GM18951 (cell line): ENCODE measurements around the gene MS4A7.

ENCODE experiments used
- POLR2A ChIP-seq: IDR thresholded peaks from 4 replicates; pipeline ENCODE4 v1.6.1; 2011; ENCODE audit warnings: mild to moderate bottlenecking; ENCODE audit not compliant: insufficient read length, insufficient read depth; ENCODE audit errors: extremely low read depth
- in situ Hi-C: fragments of 300-500 bp; cut with MboI; formaldehyde crosslinking; loops from one replicate; pipeline ENCODE4 v1.12.0; 2022; ENCODE audit warnings: low sequenced_read_pairs, mixed read lengths, inconsistent platforms; ENCODE audit not compliant: unreplicated experiment

The MS4A7 gene, protein sequence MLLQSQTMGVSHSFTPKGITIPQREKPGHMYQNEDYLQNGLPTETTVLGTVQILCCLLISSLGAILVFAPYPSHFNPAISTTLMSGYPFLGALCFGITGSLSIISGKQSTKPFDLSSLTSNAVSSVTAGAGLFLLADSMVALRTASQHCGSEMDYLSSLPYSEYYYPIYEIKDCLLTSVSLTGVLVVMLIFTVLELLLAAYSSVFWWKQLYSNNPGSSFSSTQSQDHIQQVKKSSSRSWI

DNA sequence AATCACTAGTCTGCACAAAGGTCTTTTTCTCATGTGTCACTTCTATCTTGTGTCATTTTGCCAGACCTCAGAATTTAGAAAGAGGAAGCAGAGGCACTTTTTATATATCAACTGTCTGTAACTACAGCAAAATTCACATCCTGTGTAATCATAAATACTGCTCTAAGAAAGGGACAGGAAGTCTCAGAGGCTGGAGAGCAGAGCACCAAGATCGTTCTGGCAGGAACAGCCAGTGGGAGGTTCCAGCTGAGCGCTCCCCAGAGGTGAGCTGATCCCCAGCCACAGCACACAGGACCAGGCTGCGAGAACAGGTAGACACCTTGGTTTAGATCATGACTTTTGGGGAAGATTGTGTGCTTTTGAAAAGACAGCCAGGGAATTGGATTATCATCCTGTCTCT is at the start of gene MS4A7:
MS4A7 (plus strand) TSS at position 179 of the 400 bp plus-strand sequence. CDS start 4,610 bp downstream, outside the sequence.
- TF ChIP-seq POLR2A: peak; percentile 28
- in situ Hi-C loops: no loop called here

DNA sequence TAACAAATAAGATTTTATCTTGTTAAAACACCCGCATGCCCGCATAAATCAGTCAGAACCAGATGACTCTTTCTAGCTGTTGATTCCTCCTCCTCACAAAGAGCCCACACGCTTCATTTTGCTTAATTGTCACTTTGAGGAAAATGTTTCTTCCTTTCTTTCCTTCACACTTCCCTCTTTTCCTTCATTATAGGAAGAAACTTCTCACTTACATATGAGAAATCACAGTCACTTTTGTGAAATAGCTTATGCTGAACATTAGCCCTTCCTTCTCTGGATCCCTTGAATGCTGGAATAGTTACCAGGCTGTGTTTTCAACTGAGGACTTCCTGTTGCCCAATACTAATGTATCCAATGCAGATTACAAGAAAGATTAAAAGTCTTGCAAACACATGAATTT is 45.5 kb upstream of the MS4A7 start:
- in situ Hi-C loops: no loop called here
- no peak for TF ChIP-seq POLR2A

DNA sequence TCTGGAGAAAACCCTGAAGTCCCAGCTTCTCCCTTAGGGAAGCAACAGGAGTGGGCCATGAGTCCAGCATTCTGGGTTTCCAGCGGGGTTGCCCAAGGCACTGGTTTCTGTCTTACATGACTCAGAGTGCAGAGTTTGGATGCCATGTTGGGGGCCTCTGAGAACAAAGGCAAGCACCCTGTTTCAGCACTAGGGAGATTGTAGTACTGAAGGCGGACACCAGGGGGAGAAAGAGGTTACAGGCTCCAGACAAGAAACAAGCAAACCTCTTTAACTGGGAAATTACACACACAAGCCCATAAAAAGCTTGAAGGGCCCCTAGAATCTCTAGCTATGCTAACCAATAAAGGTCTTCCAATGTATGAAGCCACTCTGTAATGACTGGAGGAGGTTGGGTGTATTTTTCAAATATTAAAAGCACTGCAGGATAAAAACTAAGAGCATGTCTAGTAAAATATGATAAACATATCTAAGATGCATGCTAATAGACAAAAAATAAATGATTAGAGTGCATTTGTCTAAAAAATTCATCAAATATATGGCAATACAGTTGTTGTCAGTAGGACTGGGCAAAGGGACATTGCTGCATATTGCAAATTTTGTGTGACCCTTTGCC is 44.2 kb upstream of the MS4A7 start:
- in situ Hi-C loops: no loop called here
- TF ChIP-seq POLR2A: no peak

DNA sequence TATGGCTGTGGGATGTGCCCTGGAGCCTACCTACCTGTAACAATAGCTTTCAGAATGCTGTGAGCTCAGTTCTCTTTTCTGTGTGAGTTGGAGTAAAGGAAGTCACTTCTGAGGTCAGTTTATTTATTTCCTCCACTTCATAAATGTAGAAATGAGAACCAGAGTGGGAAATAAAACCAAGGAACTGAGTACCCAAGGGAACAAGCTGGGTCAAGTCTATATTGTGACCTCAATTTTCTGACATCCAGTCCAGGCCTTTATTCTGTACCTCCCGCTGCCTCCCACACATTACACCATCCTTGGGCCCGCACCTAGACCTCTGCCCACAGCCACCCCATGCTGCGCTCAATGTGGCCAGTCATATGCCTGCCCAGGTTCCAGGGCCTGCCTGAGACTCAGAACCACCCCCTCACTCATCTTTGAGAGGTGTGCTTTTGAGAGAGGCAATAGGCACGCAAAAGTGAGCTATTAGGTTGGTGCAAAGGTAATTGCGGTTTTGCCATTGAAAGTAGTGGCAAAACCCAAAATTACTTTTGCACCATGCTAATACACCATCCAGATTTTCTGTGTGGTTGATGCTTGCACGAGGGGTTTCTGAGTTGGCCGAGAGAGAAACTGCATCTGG is 41.5 kb upstream of the MS4A7 start:
- no peak for TF ChIP-seq POLR2A
- in situ Hi-C loops: no loop called here

DNA sequence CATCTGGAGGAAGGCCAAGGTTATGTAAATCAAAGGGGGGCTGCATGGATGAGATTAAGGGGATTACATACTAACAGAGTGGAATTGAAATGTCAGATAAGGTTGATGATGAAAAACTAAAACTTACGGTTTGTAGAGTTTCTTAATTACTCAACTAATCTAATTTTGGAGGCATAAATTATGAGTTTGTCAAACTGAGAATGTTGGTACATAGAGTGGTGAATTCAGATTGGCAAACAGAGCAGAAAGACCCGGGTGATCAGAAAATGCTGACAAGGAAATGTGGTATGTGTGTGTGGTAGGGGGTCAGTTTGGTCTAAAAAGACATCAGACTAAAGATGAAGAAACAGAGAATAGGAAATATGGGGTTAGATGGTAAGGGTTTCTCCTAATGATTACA is 40.3 kb upstream of the MS4A7 start:
- in situ Hi-C loops: no loop called here
- TF ChIP-seq POLR2A: no peak

DNA sequence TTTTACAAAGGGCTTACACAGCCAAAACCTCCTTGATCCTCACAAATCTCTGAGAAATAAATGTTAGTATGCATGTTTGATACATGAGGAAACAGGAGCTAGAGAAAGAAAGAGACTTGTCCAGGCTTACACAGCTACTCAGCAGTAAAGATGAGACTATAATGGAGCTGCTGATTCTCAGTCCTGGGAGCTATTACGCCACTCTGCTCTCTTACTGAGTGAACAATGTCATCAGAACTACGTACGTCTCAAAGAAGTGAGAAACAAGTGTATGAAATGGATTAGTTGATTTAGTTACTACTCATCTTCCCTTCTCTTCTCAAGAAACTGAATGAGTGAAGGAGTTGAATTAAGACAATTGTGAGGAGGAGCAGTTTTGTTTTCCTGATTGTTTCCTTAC is 39.0 kb upstream of the MS4A7 start:
- TF ChIP-seq POLR2A: no peak
- in situ Hi-C loops: no loop called here

DNA sequence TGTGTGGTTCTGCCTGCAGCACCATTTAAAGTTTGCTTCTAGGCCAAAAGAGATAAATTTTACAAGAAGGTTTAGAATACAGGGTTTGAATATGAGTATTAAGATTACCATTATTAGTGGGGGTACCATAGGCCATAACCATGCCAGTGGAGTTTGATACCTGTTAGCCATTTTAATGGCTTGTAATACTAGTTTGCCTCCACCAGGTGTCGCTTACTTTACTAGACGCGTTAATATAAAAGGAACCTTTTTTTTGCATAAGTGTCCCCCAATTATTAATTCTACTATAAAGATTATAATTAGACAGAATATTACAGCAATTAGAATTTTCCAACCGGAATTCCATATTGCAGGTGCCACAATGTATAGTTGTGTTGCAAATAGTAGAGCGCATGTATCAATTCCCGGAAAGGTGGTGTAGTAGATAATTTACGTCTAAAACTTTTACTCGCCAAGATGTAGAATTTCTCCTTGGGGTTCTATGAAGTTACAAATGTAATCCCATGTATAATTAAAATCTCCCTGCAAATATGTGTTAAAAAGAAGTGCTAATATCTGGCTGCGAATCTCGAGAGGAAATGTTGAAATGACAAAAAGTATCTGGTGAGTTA is 35.1 kb upstream of the MS4A7 start:
- no peak for TF ChIP-seq POLR2A
- in situ Hi-C loops: no loop called here

DNA sequence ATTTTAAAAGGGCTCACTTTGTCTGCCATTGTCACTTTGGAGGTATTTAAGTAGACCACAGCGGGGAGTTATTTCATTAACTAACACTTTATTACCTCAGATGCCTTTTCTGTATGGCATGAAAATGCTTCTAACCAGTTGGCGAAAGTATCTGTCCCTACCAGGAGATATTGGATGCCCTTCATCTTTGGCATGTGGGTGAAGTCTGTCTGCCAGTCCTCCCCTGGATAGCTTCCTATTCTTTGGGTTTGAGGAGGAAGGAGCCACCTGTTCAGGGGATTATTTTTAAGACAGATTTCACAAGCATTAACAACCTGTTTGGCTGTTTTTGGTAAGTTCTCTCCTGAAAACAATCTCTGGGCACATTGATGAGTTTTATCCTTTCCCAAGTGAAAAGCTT is 34.2 kb upstream of the MS4A7 start:
- in situ Hi-C loops: no loop called here
- TF ChIP-seq POLR2A: no peak

DNA sequence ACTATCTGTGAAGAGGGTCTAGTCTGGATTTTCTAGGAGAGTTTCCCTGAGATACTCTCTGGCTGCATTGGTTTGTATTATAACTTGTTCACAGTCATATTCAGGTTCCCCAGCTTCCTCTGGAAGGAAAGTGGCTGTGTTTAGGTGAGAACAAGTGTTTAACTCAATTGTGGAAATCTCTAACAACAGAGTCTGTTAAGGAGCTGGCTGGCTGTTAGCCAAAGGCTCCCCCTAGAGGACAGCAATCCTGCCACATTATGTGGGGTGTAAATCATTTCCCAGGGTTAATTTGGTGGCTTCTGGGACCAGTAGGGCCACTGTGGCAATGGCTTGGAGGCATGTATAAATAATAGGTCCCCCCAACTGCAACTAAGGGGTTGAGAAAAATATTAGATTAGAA is 32.8 kb upstream of the MS4A7 start:
- TF ChIP-seq POLR2A: no peak
- in situ Hi-C loops: no loop called here

DNA sequence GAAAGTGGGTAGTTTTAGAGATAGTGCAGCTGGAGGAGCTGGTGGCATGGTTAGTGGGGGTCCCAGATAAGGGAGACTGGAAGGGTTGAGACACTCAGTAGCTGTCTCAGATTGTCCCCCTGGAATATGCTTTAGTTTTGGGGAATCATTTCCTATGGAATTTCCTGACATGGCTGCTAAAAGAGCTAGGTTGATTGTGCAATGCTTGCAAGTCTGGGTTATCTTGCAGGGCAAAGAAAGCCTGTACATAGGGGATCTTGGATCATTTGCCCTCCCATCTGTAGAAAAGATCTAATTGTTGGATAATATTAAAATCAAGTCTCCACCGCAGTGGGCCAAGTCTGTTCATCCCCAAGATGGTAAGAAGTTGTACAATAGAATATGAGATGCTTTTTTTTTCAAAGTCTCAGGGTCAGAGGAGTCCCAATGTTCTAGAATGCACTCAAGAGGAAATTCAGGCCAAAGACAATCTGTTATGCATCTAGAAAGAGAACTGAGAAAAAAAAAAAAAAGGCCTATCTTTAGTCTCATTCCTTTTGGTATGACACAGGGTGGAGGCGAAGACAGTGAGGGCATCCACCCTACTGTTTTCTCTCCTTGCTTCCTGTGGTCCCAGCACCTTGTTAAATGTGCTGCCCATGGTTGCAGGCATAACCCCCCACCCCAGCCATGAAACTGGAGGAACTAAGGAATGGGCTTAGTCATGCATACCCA is 31.1 kb upstream of the MS4A7 start:
- no peak for TF ChIP-seq POLR2A
- in situ Hi-C loops: no loop called here

DNA sequence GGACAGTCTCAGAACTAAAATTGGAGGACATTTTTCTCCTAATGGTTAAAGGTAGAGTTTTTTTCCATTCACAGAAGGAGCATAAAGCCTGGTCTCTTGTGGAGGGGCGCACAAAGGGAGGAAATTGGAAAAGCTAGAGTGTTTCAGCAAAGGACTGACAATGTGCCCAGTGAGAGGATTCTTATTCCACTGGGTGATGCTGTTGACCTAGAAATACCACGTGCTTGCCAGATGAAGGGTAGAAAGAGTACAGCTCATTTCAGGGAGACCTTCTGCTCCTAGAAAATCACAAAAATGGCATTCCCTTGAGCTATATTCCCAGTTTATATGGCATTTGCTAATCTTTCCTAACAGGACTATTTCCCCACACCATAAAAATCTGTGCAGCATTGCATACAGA is 30.2 kb upstream of the MS4A7 start:
- in situ Hi-C loops: no loop called here
- TF ChIP-seq POLR2A: no peak

DNA sequence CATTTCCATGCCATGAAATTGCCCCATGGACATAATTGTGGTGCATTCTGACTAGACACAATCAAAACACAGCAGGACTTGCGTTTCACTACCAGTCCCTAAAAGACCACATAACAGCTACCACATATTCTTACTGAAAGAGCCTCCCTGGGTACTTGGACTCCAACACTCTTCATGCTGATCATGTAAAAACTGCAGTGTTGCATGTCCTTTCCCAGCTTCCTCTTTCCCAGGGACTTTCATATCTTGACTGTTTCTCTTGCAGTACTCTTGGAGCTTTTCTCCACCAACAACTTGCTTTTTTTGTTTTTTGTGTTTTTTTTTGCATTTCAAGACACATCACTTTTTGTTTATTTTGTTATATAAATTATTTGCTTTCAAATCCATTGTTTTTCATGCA is 28.3 kb upstream of the MS4A7 start:
- no peak for TF ChIP-seq POLR2A
- in situ Hi-C loops: loop anchor here (10.0 kb wide), 1 partner anchor 285 kb away; no protein-coding TSS in a partner anchor

DNA sequence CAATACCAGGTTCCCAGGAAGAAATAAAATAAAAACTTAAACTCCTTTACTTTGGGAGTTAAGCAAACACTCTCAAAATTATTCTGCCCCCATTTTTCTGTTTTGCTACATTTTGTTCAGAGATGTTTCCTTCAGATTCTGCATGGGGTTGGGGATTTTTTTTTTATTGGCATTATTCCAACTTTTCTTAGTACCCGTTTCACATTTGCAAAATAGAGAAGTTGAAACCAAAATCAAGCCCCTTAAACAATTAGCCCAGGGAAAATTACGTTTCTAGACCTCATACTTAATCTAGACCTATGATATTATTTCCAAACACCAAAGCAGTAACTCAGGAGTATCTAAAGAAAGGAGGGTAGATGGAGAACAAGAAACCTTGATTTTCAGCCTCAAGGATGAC is 20.6 kb upstream of the MS4A7 start:
- in situ Hi-C loops: loop anchor here (10.0 kb wide), 1 partner anchor 277 kb away; no protein-coding TSS in a partner anchor
- TF ChIP-seq POLR2A: no peak

DNA sequence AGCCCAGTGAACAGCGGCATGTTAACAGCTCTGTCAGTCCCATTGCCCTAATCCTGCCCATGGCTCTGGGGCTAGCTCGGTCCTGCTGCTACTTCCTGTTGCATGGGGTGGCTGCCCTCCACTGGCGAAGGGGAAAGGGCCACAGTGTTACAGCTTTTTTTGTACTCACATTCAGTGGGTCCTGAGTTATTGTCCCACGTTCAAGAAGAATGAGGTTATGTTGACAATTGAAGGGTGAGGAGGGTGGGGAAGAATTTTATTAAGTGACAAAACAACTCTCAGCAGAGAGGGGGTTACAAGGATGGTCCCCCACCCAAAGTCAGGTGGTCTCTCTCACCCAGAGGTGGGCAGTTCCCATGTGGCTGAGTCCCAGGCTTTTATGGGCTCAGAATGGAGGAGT is 17.7 kb upstream of the MS4A7 start:
- in situ Hi-C loops: loop anchor here (10.0 kb wide), 2 partner anchors 124 to 254 kb away; no protein-coding TSS in a partner anchor
- TF ChIP-seq POLR2A: no peak
